WTC11 (cell line): ENCODE data around the gene AZU1. TPM values are rescaled to one million over a fixed set of nuclear protein-coding genes. Genes with fewer than 3 reads are reported as not detected.

Experiments used
- ATAC-seq: fragments of 200-7000 bp; cut with Tn5 transposase; 2 replicates; pipeline ENCODE4 v1.10.0; 2021; ENCODE audit warnings: mild to moderate bottlenecking, moderate library complexity
- CTCF ChIA-PET: fragments of 300-600 bp; sonication (Branson Sonifier 250); formaldehyde crosslinking; loops from one replicate; lab custom pipeline; 2021; ENCODE audit warnings: antibody characterized with exemption; lab: Charles Lee
- POLR2A ChIA-PET: fragments of 350-600 bp; sonication (Branson Sonifier 250); formaldehyde crosslinking; loops from one replicate; lab custom pipeline; 2021; ENCODE audit warnings: antibody characterized with exemption; lab: Charles Lee
- DNase-seq: peaks from one replicate; pipeline ENCODE4 v3.0.0; 2021; ENCODE audit warnings: low spot score
- H3K27ac Mint-ChIP-seq: 2 replicates; pipeline ENCODE4 v1.8.0; 2021; ENCODE audit warnings: mixed read lengths
- H3K27me3 Mint-ChIP-seq: 2 replicates; pipeline ENCODE4 v1.8.0; 2021; ENCODE audit warnings: low read depth, mild to moderate bottlenecking, moderate library complexity, mixed read lengths
- H3K36me3 Mint-ChIP-seq: 2 replicates; pipeline ENCODE4 v1.8.0; 2021; ENCODE audit warnings: mixed read lengths
- H3K4me1 Mint-ChIP-seq: 2 replicates; pipeline ENCODE4 v1.8.0; 2022; ENCODE audit warnings: mixed read lengths
- H3K4me3 Mint-ChIP-seq: 2 replicates; pipeline ENCODE4 v1.8.0; 2021; ENCODE audit warnings: mild to moderate bottlenecking, moderate library complexity, mixed read lengths
- H3K9me3 Mint-ChIP-seq: 2 replicates; pipeline ENCODE4 v1.8.0; 2021; ENCODE audit warnings: mixed read lengths
- CBFB ChIP-seq: sonication (generic); formaldehyde crosslinking; IDR thresholded peaks from 2 replicates; pipeline ENCODE4 v1.8.1; 2022; ENCODE audit warnings: mild to moderate bottlenecking, low read depth, missing genetic modification reagents
- FOXJ3 ChIP-seq: sonication (generic); formaldehyde crosslinking; IDR thresholded peaks from 2 replicates; pipeline ENCODE4 v1.9.0; 2021; ENCODE audit warnings: missing genetic modification reagents, mild to moderate bottlenecking, borderline replicate concordance
- GRHL2 ChIP-seq: fragments of 250-450 bp; sonication (Bioruptor Pico); IDR thresholded peaks from 2 replicates; pipeline ENCODE4 v1.8.0; 2022; ENCODE audit warnings: mild to moderate bottlenecking, moderate library complexity; ENCODE audit not compliant: insufficient replicate concordance, severe bottlenecking
- IRF2 ChIP-seq: sonication (generic); formaldehyde crosslinking; IDR thresholded peaks from 2 replicates; pipeline ENCODE4 v1.8.0; 2022; ENCODE audit warnings: low read depth, missing genetic modification reagents, borderline replicate concordance
- NFATC4 ChIP-seq: fragments of 250-450 bp; sonication (Bioruptor Pico); IDR thresholded peaks from 2 replicates; pipeline ENCODE4 v1.9.0; 2021; ENCODE audit warnings: mild to moderate bottlenecking
- NR2C2 ChIP-seq: sonication (generic); formaldehyde crosslinking; IDR thresholded peaks from 2 replicates; pipeline ENCODE4 v1.8.0; 2022; ENCODE audit warnings: mild to moderate bottlenecking, missing genetic modification reagents
- NR3C1 ChIP-seq: sonication (generic); formaldehyde crosslinking; conservative IDR thresholded peaks from 2 replicates; pipeline ENCODE4 v1.8.1; 2023; ENCODE audit warnings: low read depth, mild to moderate bottlenecking, missing genetic modification reagents
- SMAD4 ChIP-seq: sonication (generic); formaldehyde crosslinking; IDR thresholded peaks from 2 replicates; pipeline ENCODE4 v1.8.0; 2022; ENCODE audit warnings: mild to moderate bottlenecking, missing genetic modification reagents
- SOX15 ChIP-seq: fragments of 250-450 bp; sonication (Bioruptor Pico); IDR thresholded peaks from 2 replicates; pipeline ENCODE4 v1.9.0; 2021; ENCODE audit warnings: mild to moderate bottlenecking
- TCF7 ChIP-seq: sonication (generic); formaldehyde crosslinking; IDR thresholded peaks from 2 replicates; pipeline ENCODE4 v1.8.0; 2022; ENCODE audit warnings: mild to moderate bottlenecking, low read depth, missing genetic modification reagents, moderate library complexity
- TEAD1 ChIP-seq: sonication (generic); formaldehyde crosslinking; IDR thresholded peaks from 2 replicates; pipeline ENCODE4 v1.8.0; 2022; ENCODE audit warnings: mild to moderate bottlenecking, missing genetic modification reagents
- ZBTB21 ChIP-seq: sonication (generic); formaldehyde crosslinking; IDR thresholded peaks from 2 replicates; pipeline ENCODE4 v1.8.1; 2023; ENCODE audit warnings: mild to moderate bottlenecking, missing genetic modification reagents, borderline replicate concordance
- ZNF121 ChIP-seq: sonication (generic); formaldehyde crosslinking; IDR thresholded peaks from 2 replicates; pipeline ENCODE4 v1.8.0; 2023; ENCODE audit warnings: missing genetic modification reagents
- ZNF232 ChIP-seq: sonication (generic); formaldehyde crosslinking; IDR thresholded peaks from 2 replicates; pipeline ENCODE4 v1.8.0; 2022; ENCODE audit warnings: mild to moderate bottlenecking, missing genetic modification reagents
- ZNF317 ChIP-seq: sonication (generic); formaldehyde crosslinking; IDR thresholded peaks from 2 replicates; pipeline ENCODE4 v1.8.1; 2023; ENCODE audit warnings: low read depth, mild to moderate bottlenecking, moderate library complexity, missing genetic modification reagents, borderline replicate concordance
- ZNF671 ChIP-seq: fragments of 250-450 bp; sonication (Bioruptor Pico); IDR thresholded peaks from 2 replicates; pipeline ENCODE4 v1.8.0; 2021; ENCODE audit warnings: mild to moderate bottlenecking
- total RNA-seq: library from RNA; stranded (reverse); gene quantifications from 3 replicates; pipeline ENCODE4 v1.2.3, GENCODE V29; 2021
- TF ChIP-seq, protein P1 (sequence below): sonication (generic); formaldehyde crosslinking; IDR thresholded peaks from 2 replicates; pipeline ENCODE4 v1.8.0; 2022; ENCODE audit warnings: mild to moderate bottlenecking, missing genetic modification reagents
- TF ChIP-seq, protein P2 (sequence below): sonication (generic); formaldehyde crosslinking; IDR thresholded peaks from 2 replicates; pipeline ENCODE4 v1.8.1; 2023; ENCODE audit warnings: mild to moderate bottlenecking, missing genetic modification reagents, moderate library complexity
- TF ChIP-seq, protein P3 (sequence below): sonication (generic); formaldehyde crosslinking; IDR thresholded peaks from 2 replicates; pipeline ENCODE4 v1.8.0; 2023; ENCODE audit warnings: mild to moderate bottlenecking, missing genetic modification reagents
- TF ChIP-seq, protein P4 (sequence below): sonication (generic); formaldehyde crosslinking; IDR thresholded peaks from 2 replicates; pipeline ENCODE4 v1.8.1; 2022; ENCODE audit warnings: missing genetic modification reagents, borderline replicate concordance
- TF ChIP-seq, protein P5 (sequence below): sonication (generic); formaldehyde crosslinking; IDR thresholded peaks from 2 replicates; pipeline ENCODE4 v1.8.0; 2023; ENCODE audit warnings: missing genetic modification reagents
- TF ChIP-seq, protein P6 (sequence below): sonication (generic); formaldehyde crosslinking; IDR thresholded peaks from 2 replicates; pipeline ENCODE4 v1.8.0; 2022; ENCODE audit warnings: mild to moderate bottlenecking, missing genetic modification reagents

AZU1 gene
- total RNA-seq, 1 experiment from 2014 or later: 1.2 TPM

DNA sequence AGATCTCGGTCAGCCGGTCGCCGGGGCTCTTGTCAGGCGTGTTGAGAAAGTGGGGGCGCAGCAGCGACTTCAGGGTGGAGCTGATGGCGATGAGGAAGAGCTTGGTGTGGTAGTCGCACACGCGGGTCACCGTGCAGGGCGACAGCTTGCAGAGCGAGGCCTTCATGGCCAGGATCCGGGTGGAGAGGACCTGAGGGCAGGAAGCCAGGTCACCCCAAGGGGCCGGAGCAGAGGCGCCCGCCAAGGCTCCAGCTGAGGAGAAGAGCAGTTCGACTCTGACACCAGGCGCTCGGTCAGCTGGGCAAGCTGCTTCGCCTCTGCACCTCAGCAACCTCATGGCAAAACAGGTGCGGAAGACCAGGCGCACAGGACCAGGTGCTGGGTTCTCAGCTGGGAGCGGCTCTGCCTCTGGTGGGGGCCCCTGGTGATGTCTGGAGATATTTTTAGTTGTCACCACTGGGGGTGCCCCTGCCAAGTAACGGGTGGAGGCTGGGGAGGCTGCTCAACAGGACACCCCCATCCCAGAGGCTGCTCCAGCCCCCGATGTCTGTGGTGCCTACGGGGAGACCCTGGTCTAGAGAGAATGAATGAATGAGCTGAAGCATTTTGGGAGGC lies 47.7 kb downstream of the AZU1 start:
- ChIA-PET CTCF (interaction anchor here (0.7 kb wide), 1 partner anchor 12 kb away, joined by 4 read pairs; no protein-coding TSS in a partner anchor), POLR2A (no interaction called here)
- no peak for DNase-seq
- no peaks in the 10 kb centered on the region for H3K9me3 Mint-ChIP-seq
- H3K36me3 Mint-ChIP-seq: peaks cover 11% of the 10 kb centered on the region
- no peak for ATAC-seq
- no peaks in the 10 kb centered on the region for H3K27me3 Mint-ChIP-seq
- H3K27ac Mint-ChIP-seq: no peak overlapping the region
- TF ChIP-seq, protein P1, sequence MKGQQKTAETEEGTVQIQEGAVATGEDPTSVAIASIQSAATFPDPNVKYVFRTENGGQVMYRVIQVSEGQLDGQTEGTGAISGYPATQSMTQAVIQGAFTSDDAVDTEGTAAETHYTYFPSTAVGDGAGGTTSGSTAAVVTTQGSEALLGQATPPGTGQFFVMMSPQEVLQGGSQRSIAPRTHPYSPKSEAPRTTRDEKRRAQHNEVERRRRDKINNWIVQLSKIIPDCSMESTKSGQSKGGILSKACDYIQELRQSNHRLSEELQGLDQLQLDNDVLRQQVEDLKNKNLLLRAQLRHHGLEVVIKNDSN (CRISPR knock-in tag): no peak
- no peak for TF ChIP-seq FOXJ3 (CRISPR knock-in tag)
- no peak for TF ChIP-seq NR2C2
- TF ChIP-seq, protein P2, sequence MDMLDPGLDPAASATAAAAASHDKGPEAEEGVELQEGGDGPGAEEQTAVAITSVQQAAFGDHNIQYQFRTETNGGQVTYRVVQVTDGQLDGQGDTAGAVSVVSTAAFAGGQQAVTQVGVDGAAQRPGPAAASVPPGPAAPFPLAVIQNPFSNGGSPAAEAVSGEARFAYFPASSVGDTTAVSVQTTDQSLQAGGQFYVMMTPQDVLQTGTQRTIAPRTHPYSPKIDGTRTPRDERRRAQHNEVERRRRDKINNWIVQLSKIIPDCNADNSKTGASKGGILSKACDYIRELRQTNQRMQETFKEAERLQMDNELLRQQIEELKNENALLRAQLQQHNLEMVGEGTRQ (CRISPR knock-in tag): no peak
- TF ChIP-seq SMAD4: no peak
- TF ChIP-seq, protein P3, sequence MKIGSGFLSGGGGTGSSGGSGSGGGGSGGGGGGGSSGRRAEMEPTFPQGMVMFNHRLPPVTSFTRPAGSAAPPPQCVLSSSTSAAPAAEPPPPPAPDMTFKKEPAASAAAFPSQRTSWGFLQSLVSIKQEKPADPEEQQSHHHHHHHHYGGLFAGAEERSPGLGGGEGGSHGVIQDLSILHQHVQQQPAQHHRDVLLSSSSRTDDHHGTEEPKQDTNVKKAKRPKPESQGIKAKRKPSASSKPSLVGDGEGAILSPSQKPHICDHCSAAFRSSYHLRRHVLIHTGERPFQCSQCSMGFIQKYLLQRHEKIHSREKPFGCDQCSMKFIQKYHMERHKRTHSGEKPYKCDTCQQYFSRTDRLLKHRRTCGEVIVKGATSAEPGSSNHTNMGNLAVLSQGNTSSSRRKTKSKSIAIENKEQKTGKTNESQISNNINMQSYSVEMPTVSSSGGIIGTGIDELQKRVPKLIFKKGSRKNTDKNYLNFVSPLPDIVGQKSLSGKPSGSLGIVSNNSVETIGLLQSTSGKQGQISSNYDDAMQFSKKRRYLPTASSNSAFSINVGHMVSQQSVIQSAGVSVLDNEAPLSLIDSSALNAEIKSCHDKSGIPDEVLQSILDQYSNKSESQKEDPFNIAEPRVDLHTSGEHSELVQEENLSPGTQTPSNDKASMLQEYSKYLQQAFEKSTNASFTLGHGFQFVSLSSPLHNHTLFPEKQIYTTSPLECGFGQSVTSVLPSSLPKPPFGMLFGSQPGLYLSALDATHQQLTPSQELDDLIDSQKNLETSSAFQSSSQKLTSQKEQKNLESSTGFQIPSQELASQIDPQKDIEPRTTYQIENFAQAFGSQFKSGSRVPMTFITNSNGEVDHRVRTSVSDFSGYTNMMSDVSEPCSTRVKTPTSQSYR (CRISPR knock-in tag): no peak
- TF ChIP-seq ZNF232 (CRISPR knock-in tag): no peak
- TF ChIP-seq TCF7: no peak
- TF ChIP-seq CBFB: no peak
- TF ChIP-seq, all 79 proteins: peak for 0
- H3K4me3 Mint-ChIP-seq: no peak overlapping the region
- H3K4me1 Mint-ChIP-seq: no peaks in the 10 kb centered on the region; the same call in 1 of the 2 replicates

DNA sequence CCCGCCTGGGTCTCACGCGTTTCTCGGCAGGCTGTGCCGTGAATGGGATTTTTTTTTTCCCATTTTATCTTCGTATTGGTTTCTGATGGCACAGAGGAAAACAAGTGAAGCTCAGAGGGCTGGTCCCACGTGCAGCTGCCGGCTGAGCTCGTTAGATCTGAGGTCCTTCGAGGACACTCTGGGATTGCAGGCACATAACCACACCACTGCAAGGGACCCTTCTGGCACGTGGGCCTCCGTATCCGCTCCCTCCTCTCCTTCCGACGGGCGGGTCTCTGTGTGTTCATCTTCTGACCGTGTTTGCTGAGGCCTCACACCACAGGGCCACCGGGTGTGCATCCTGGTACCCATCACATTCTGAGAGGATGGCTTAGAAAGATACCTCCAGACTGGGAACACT lies 48.5 kb downstream of the AZU1 start:
- ChIA-PET CTCF (no interaction called here), POLR2A (no interaction called here)
- no peak for DNase-seq
- H3K27ac Mint-ChIP-seq: no peak overlapping the region
- no peaks in the 10 kb centered on the region for H3K9me3 Mint-ChIP-seq
- no peak for TF ChIP-seq ZBTB21
- no peaks in the 10 kb centered on the region for H3K27me3 Mint-ChIP-seq
- no peak for ATAC-seq
- peaks cover 14% of the 10 kb centered on the region for H3K36me3 Mint-ChIP-seq
- H3K4me3 Mint-ChIP-seq: no peak overlapping the region
- no peaks in the 10 kb centered on the region; the same call in 1 of the 2 replicates for H3K4me1 Mint-ChIP-seq

DNA sequence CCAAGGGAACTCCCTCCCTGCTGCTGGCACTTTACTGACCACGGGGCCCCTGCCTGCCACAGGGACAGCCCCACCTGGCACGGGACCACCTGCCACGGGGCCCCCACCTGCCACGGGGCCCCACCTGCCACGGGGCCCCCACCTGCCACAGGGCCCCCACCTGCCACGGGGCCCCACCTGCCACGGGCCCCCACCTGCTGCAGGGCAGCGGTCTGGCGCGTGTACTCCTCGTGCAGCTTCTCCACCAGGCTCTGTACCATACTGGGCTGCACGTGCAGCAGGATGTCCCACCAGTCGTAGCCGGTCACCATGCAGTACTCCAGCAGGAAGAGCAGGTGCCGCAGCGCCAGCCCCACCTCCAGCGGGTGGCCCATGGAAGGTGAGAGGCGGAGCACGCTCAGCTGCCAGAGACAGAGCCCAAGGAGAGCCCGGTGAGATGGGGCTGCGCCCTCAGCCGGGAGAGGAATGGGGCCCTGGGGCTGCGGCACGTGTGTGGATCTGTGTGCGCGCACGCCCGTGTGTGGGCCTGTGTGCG lies 49.2 kb downstream of the AZU1 start:
- DNase-seq (no peak), ATAC-seq (no peak)
- H3K9me3 Mint-ChIP-seq: no peaks in the 10 kb centered on the region
- no peak overlapping the region for H3K27ac Mint-ChIP-seq
- H3K27me3 Mint-ChIP-seq: no peaks in the 10 kb centered on the region
- H3K4me1 Mint-ChIP-seq: no peaks in the 10 kb centered on the region
- H3K4me3 Mint-ChIP-seq: no peak overlapping the region
- CTCF ChIA-PET: interaction anchor here (0.7 to 2.5 kb wide), 2 partner anchors 20 to 380 kb away, joined by 3 to 7 read pairs; no protein-coding TSS in a partner anchor
- peaks cover 19% of the 10 kb centered on the region for H3K36me3 Mint-ChIP-seq
- POLR2A ChIA-PET: no interaction called here
- TF ChIP-seq, protein P4, sequence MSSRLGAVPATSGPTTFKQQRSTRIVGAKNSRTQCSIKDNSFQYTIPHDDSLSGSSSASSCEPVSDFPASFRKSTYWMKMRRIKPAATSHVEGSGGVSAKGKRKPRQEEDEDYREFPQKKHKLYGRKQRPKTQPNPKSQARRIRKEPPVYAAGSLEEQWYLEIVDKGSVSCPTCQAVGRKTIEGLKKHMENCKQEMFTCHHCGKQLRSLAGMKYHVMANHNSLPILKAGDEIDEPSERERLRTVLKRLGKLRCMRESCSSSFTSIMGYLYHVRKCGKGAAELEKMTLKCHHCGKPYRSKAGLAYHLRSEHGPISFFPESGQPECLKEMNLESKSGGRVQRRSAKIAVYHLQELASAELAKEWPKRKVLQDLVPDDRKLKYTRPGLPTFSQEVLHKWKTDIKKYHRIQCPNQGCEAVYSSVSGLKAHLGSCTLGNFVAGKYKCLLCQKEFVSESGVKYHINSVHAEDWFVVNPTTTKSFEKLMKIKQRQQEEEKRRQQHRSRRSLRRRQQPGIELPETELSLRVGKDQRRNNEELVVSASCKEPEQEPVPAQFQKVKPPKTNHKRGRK (CRISPR knock-in tag): no peak
- TF ChIP-seq NR3C1 (CRISPR knock-in tag) (no peak), SOX15 (CRISPR knock-in tag) (no peak), ZNF317 (CRISPR knock-in tag) (no peak), IRF2 (no peak), TEAD1 (CRISPR knock-in tag) (no peak), NFATC4 (CRISPR knock-in tag) (no peak), SMAD4 (no peak), GRHL2 (CRISPR knock-in tag) (no peak), ZNF671 (no peak), ZNF121 (CRISPR knock-in tag) (no peak)
- TF ChIP-seq, protein P5, sequence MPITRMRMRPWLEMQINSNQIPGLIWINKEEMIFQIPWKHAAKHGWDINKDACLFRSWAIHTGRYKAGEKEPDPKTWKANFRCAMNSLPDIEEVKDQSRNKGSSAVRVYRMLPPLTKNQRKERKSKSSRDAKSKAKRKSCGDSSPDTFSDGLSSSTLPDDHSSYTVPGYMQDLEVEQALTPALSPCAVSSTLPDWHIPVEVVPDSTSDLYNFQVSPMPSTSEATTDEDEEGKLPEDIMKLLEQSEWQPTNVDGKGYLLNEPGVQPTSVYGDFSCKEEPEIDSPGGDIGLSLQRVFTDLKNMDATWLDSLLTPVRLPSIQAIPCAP (CRISPR knock-in tag): no peak
- TF ChIP-seq, protein P6, sequence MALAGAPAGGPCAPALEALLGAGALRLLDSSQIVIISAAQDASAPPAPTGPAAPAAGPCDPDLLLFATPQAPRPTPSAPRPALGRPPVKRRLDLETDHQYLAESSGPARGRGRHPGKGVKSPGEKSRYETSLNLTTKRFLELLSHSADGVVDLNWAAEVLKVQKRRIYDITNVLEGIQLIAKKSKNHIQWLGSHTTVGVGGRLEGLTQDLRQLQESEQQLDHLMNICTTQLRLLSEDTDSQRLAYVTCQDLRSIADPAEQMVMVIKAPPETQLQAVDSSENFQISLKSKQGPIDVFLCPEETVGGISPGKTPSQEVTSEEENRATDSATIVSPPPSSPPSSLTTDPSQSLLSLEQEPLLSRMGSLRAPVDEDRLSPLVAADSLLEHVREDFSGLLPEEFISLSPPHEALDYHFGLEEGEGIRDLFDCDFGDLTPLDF (CRISPR knock-in tag): no peak
